Ramos (cell line): ENCODE data around the gene MPV17L.
"Not testable (repeated sequence)": the region's sequence is repeated elsewhere in the genome, so short reads cannot be mapped to it uniquely, and the experiment has no call there.

Experiments used
- in situ Hi-C: fragments of 300-500 bp; cut with MboI; formaldehyde crosslinking; loops from one replicate; pipeline ENCODE4 v1.14.3; 2022; ENCODE audit warnings: low sequenced_read_pairs; ENCODE audit not compliant: unreplicated experiment

Gene MPV17L

GRCh38 chr16:15395631-15396508 is at the start of gene MPV17L:
Gene MPV17L (plus strand): TSS chr16:15395754. CDS start chr16:15395898, 144 bp downstream.
- in situ Hi-C loops, result not testable (repeated sequence)

- in situ Hi-C loops, result not testable (repeated sequence)
Measured at GRCh38 chr16:15348721-15349120, 46.8 kb upstream of the MPV17L start.

- in situ Hi-C loops, result not testable (repeated sequence)
Measured at GRCh38 chr16:15351251-15351650, 44.3 kb upstream of the MPV17L start.

- in situ Hi-C loops, result not testable (repeated sequence)
Measured at GRCh38 chr16:15351745-15352144, 43.8 kb upstream of the MPV17L start.

GRCh38 chr16:15352852-15353251 is 42.7 kb upstream of the MPV17L start:
- in situ Hi-C loops, result not testable (repeated sequence)

GRCh38 chr16:15354846-15355245 is 40.7 kb upstream of the MPV17L start:
- in situ Hi-C loops, result not testable (repeated sequence)

GRCh38 chr16:15357495-15357894 is 38.1 kb upstream of the MPV17L start:
- in situ Hi-C loops, result not testable (repeated sequence)

GRCh38 chr16:15378194-15378593 is 17.4 kb upstream of the MPV17L start, which contains the start of gene NPIPA5:
Gene NPIPA5 (minus strand): TSS chr16:15378294. CDS start chr16:15378294, 0 bp downstream.
- in situ Hi-C loops, result not testable (repeated sequence)

- in situ Hi-C loops, result loop anchor here (10.0 kb wide), 1 partner anchor 62 kb away; no protein-coding TSS in a partner anchor
Measured at GRCh38 chr16:15382810-15383209, 12.7 kb upstream of the MPV17L start.

- in situ Hi-C loops, result loop anchor here (10.0 kb wide), 1 partner anchor 57 kb away; no protein-coding TSS in a partner anchor
Measured at GRCh38 chr16:15388060-15388459, 7.5 kb upstream of the MPV17L start.

GRCh38 chr16:15389916-15390315 is 5.6 kb upstream of the MPV17L start:
- in situ Hi-C loops, result loop anchor here (10.0 kb wide), 1 partner anchor 55 kb away; no protein-coding TSS in a partner anchor

- in situ Hi-C loops, result not testable (repeated sequence)
Measured at GRCh38 chr16:15393025-15393424, 2.5 kb upstream of the MPV17L start.

GRCh38 chr16:15396509-15396829 is 915 bp downstream of the MPV17L start:
- in situ Hi-C loops, result not testable (repeated sequence)

- in situ Hi-C loops, result no loop called here
Measured at GRCh38 chr16:15396948-15397594, 1.5 kb downstream of the MPV17L start.

GRCh38 chr16:15398618-15399316 is 3.2 kb downstream of the MPV17L start:
- in situ Hi-C loops, result no loop called here

- in situ Hi-C loops, result no loop called here
Measured at GRCh38 chr16:15399317-15399716, 3.8 kb downstream of the MPV17L start.

GRCh38 chr16:15400314-15400713 is 4.8 kb downstream of the MPV17L start:
- in situ Hi-C loops, result not testable (repeated sequence)

- in situ Hi-C loops, result no loop called here
Measured at GRCh38 chr16:15401972-15402371, 6.4 kb downstream of the MPV17L start.

- in situ Hi-C loops, result no loop called here
Measured at GRCh38 chr16:15403392-15403995, 7.9 kb downstream of the MPV17L start.

- in situ Hi-C loops, result not testable (repeated sequence)
Measured at GRCh38 chr16:15404091-15404490, 8.5 kb downstream of the MPV17L start.
